Measurements from ENCODE around the gene NDUFB5.

Gene NDUFB5

DNA sequence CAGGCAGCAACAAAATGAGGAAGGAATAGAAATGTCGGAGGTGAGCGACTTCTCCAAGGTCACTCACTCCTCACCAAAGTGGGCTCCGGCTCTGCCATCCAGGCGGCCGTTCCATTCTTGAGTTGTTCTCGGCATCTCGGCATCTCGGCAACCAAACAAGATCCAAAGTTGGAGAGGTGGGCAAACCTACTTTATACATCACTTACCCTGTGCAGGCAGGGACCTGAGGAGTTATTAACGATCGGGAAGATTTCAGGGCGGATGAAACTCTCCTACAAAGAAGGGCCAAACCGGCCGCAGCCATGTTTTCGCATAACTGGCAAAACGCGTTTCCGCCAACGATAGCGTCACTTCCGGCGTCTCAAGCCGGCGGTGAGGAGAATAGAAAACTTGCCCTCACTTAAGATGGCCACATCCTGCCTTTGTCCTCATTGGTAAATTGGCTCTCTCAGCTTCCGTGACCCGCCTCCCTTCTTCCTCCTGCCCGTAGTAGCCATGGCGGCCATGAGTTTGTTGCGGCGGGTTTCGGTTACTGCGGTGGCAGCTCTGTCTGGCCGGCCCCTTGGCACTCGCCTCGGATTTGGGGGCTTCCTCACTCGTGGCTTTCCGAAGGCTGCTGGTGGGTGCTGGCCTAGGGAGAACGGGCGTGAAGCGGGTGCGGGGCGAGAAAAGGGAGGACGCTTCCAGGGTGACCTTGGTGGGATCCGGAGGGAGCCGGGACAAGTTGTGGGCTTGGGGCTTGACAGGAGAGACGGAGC is at the start of gene NDUFB5, which contains the start of gene MRPL47:
Gene NDUFB5, plus strand, starts transcription at position 474 of the 758 bp plus-strand sequence. Its CDS starts 22 bp downstream, at position 496.
Gene MRPL47, minus strand, starts transcription at position 318 of the 758 bp plus-strand sequence. Its CDS starts 14 bp downstream, at position 304.
- DNase-seq (ENCODE audit: low spot score): peak; percentile 88

DNA sequence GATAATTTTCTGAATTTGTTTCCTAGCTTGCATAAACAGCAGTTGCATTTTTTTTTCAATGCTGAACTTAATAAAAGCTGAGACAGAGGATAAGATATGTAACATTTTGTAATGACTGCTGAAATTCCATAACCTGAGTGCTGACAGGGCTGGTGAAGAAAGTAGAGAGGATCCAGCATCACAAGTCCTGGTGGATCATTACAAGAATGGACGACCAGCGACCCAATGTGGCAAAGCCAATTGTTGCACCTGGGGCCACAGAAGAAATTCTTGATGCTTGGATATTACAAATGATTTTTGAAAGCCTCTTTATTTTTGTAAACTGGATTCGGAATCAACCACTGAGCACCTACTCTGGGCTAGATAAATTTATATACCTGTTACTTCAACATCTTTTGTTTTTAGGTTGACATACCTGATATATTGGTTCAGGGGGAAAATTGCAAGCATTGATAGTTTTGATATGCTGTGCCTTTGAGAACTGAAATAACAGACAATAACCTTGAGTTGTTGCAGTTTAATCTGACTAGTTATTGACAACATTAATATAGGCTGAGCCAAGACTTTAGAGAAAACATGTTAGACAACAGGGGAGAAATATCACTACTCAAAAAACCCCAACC is 45.7 kb upstream of the NDUFB5 start:
- peak; percentile 75 for DNase-seq (ENCODE audit: low spot score)

DNA sequence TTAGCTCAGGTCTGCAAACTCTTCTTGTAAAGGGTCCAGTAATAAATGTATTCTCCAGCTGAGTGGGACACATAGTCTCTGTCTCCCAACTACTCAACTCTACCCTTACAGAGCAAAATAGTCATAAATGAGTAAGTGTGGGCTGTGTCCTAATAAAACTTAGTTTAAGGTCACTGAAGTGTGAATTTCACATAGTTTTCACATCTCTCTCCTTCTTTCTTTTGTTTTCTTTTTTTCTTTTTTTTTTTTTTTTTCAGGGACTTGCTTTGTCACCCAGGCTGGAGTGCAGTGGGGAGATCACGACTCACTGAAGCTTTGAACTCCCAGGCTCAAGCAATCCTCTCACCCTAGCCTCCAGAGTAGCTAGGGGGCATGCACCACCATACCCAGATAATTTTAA is 43.8 kb upstream of the NDUFB5 start:
- no peak for DNase-seq (ENCODE audit: low spot score)

DNA sequence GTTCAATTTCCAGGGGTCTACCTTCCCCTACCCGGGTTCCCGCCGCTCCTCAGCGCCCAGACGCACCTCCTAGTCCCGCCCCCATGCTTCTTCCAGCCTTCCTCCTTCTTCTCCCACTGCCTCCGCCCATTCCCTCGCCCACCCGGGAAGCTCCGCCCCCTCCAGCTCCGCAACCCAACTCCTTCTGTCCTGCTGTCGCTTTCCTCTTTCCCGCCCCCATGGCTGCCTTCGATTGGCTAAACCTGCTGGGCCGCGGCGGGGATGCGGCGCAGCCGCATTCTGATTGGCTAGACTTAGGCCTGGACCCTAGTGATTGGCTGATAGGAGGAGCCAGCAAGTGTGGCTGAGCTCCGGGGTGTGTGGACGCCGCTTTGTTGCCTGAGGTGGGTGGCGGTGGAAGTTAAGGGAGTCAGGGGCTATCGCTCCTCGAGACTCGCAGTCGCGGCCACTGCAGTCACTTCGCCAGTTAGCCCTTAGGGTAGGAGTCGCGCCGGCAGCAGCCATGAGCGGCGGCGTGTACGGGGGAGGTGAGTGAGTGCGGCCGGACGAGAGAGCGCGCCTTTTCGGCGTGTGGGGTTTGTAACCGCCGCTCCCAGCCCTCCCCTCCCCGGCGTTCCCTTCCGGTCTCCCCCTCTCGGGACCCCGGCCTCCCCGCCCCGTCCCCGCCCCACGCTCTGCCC is 41.9 kb upstream of the NDUFB5 start, which contains the start of gene ACTL6A:
Gene ACTL6A, plus strand, starts transcription at position 336 of the 680 bp plus-strand sequence. Its CDS starts 167 bp downstream, at position 503.
- DNase-seq (ENCODE audit: low spot score): peak; percentile 100

DNA sequence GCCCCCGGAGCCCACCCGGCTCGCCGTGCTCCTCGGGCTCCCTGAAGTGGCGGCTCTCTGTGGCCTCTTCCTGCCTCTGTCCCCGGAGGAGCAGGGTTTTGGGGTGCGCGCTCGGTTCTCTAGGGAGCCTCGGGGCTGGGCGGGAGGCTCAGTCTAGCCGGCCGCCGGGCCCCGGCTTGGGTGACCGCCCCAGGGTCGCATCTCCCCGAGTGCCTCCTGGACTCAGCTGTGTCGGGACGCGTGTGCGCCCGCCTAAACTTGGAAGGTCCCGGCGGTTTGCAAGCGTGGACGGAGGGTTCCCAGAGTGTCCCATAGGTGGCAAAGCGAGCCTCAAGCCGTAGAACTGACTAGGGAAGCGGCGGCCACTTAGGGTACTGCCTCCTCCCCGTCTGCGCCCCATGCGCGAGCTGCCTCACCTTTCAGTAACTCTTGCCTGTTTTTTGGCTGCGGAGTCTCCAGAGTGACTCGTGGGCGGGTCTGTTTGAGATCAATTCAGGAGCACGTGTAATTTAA is 41.3 kb upstream of the NDUFB5 start:
- peak; percentile 77 for DNase-seq (ENCODE audit: low spot score)

DNA sequence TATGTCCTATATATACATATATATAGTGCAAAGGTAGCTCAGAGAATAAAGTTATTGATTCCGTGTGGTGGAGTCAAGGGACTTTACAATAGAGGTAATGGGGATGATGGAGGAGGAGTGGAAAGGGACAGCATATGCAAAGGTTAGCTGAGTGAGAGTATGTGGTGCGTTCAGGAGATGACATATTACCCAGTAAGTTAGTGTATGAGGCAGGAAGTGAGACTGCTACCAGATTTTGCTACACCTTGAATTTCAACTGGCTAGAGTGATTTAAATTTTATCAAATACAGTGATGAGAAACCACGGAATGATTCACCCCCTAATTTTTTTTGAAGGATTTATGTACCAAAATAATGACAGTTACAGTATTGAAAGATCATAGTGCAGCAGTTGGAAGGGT is 39.1 kb upstream of the NDUFB5 start:
- no peak for DNase-seq (ENCODE audit: low spot score)

DNA sequence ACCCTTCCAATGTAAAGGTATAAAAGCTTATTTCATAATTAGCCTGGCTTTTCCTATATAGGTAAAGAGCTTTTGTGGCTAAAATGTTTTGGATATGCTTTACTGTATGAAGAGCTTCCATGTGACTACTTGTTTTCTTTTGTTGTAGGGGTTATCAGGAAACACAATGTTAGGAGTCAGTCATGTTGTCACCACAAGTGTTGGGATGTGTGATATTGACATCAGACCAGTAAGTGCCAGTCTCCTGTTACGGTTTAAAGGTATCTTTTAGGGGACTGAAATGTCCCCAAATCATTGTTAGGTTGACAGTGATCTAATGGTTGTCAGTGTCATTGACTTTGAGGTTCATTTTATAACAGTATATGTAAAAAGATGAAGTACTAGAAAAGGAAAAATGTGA is 23.6 kb upstream of the NDUFB5 start:
- no peak for DNase-seq (ENCODE audit: low spot score)

DNA sequence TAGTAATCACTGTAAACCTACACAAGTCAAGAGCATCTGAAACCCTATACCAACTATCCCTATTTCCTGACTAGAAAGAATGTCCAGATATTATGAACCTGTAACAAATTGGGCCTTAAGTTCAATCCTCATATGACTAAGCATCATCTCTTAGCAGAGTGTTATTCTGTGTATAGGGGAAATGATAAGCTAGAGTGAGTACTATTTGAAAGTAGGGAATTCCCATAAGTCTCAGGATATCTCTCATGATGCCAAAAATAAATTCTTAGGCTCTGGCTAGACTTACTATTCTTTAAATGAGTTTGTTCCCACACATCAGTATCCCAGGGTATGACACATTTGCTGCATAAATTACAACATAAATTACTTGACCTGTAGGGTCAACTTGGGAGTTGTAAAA is 15.5 kb upstream of the NDUFB5 start:
- DNase-seq (ENCODE audit: low spot score): peak; percentile 4

DNA sequence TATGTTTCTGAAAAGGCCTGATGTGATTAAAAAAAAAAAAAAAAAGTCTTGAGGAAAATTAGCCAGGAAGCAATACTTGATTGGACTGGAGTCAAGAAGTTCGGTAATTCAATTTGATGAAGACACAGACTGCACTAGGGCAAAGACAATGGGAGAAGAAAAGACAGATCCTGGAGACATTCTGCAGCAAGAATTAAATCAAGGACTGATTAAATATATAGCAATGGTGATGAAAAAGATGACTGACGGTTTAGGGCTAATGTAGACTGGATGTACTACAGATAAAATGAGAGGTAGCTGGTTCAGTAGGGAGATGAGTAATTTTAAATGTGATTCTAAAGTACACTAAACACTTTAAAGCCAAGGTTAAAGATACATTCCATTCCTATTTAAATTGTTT is 13.9 kb upstream of the NDUFB5 start:
- DNase-seq (ENCODE audit: low spot score): no peak

DNA sequence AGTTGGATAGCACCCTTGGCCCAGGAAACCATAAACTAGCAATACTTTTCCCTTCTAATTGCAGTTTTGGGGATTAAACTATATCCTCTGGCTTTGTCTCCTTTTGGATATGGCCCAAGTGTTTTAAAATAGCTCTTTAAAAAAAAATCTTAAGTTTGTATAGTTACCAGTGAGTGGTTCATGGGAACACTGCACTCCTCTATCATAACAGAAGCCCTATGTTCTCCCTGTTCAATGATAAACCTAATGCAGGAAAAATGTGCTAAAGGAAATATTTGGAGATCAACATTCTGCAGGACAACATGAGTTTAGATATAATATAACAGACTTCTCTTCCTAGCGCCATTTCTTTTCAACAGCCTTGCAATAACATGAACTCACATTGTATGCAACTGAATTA is 13.3 kb upstream of the NDUFB5 start:
- peak; percentile 26 for DNase-seq (ENCODE audit: low spot score)

DNA sequence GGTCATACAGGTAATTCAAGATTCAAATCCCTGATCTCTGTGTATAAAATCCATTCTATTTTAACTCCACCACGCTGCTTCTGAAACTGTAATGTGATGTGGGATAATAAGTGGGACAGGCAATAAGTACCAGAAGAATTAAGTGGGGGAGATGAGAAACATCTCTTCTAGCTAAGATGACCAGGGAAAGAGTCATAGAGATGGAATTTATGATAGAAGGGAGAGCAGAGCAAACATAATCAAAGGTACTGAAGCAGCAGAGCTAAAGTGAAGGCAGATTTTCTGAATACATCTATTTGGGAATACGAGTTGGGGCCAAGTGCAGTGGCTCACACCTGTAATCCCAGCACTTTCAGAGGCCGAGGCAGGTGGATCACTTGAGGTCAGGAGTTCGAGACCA is 5.1 kb upstream of the NDUFB5 start:
- DNase-seq (ENCODE audit: low spot score): no peak

DNA sequence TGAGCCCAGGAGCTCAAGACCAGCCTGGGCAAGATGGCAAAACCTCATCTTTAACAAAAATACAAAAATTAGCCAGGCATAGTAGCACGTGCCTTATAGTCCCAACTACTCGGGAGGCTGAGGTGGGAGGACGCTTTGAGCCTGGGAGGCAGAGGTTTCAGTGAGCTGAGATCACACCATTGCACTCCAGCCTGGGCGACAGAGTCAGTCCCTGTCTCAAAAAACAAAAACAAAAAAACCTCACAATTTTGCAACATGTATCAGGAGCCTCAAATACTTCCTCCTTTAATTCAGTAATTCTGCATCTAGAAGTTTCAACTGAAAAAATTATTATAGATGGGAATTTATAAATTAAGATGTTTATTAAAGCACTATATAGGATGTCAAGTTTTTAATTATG is 1.3 kb upstream of the NDUFB5 start:
- DNase-seq (ENCODE audit: low spot score): no peak

DNA sequence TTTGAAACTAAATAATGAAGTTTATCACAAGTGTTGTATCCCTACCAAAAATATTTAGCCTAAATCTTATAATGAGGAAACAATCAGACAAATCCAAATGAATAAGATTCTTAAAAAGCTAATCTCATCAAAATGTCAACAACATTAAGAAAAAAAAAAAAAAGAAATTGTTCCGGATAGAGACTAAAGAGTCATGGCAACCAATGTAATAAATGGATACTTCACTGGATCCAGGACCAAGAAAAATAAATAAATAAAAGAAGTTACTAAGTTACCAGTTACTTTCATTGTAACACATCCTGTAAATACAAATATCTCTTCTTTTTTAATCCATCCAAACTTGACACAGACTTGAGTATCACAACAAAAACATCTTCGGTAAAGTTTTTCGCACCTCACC is 763 bp upstream of the NDUFB5 start:
- peak; percentile 4 for DNase-seq (ENCODE audit: low spot score)

DNA sequence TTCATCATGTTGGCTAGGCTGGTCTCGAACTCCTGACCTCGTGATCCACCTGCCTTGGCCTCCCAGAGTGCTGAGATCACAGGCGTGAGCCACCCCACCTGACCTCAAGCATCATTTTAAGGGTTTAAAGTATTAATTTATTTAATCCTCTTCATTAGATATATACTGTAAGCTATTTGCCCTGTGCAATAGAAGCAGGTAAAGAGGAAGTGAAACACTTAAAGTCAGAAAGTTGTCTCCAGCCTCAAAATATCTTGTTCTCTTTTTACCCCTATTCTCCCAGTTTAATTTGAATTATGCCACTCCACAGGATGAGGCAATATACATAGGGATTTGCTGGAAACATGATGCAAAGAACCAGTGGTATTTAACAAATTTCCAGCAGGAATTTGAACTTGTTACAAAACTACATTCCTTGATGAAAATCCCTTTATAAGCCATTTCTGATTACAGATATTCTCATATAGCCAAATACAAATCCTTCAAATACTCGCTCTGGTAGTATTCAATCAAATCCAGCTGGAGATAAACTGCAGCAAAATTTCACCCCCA is 2.0 kb downstream of the NDUFB5 start:
- DNase-seq (ENCODE audit: low spot score): no peak

DNA sequence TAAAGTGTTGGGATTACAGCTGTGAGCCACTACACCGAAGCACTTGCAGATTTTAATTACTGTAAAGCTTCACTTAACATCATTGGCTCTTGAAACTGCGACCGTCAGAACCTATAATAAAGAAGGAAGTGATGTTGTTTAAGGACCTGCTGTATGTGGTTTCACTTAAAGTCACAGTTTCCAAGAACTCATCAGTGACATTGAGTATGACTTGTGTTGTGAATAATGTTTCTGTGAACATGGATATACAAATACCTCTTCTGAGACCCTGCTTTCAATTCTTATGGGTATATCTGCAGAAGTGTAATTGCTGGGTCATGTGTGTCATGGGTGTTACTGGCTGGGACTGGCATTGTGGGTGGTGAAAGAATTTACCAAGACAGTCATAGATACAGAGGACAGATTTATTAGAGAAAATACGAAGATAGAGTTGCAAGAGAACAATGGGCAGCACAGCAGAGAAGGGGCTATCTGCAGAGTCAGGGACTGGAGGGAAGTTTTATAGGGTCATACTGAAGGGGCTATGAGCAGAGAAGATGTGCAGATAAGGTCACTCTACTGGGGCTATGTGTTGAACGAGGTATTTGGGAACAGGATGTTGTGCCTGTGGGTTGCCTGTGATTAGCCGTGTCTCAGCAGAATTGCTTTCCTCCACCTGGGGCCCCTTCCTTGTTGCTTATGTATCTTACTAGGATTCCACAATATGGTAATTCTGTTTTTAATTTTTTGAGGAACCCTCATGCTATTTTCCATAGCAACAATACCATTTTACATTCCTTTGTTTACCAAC is 4.5 kb downstream of the NDUFB5 start:
- DNase-seq (ENCODE audit: low spot score): no peak

DNA sequence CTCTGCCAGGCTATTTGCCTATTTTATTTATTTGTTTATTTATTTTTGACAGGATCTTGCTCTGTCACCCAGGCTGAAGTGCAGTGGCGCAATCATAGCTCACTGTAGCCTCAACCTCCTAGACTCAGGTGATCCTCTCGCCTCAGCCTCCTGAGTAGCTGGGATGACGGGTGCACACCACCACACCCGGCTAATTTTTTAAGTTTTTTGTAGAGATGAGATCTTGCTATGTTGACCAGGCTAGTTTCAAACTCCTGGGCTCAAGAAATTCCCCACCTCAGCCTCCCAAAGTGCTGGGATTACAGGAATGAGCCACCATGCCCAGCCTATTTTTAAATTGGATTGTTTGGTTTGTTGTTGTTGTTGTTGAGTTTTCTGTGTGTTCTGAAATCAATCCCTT is 5.5 kb downstream of the NDUFB5 start:
- DNase-seq (ENCODE audit: low spot score): no peak

DNA sequence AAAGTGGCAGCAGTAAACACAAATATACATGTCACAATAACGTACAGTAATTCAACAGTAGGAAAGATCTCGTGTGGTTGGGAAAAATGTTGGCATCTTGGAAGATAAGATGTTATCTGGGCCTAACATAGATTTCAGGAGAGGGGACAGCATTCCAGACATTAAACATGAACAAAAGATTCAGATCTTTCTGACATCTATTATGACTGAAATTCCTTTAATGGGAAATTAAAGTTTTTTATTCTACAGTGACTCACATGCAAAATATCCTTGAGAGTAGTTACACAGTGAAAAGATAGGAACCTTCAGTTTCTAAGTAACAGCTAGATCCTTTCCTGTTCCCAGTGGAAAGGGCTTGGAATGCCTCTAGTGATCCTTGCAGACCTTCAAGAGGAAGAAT is 9.2 kb downstream of the NDUFB5 start:
- peak; percentile 67 for DNase-seq (ENCODE audit: low spot score)

DNA sequence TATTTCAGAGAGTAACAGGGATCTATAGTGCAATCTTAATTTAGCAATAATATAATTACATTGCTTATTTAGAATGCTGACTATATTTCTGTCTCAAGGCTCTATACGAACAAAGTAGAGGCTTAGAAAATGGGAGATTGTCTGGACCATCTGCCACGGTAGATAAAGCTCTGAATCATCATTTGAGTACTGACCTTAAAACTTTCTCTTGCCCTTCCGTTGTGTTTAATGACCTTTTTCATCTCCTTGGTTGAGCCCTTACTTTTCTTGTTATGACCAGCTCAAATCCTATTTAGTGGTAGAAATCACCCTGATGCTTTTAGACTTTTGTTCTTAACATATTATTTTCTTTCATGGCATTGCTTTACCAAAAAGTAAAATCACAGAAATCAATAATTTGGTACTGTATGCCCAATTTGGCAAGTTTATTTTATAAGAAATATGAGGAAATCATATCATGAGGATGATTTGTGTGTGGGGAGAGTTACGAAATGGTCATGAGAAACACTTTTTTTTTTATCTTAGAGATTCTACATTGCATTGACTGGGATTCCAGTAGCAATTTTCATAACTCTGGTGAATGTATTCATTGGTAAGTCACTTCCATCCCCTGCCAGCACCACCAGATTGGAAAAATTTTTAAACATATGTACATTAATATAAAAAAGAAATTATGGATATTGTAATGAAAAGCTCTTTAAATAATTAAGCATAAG is 11.0 kb downstream of the NDUFB5 start:
- no peak for DNase-seq (ENCODE audit: low spot score)

DNA sequence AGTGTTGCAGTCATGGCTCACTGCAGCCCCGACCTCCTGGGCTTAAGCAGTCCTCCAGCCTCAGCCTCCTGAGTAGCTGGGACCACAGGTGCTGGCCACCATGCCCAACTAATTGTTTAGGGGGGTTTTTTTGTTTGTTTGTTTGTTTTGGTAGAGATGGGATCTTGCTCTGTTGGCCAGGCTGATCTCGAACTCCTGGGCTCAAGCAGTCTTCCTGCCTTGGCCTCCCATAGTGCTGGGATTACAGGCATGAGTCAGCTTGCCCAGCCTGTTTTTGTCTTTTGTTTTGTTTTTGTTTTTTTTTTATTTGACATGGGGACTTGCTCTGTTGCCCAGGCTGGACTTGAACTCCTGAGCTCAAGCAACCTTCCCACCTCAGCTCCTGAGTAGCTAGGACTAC is 17.4 kb downstream of the NDUFB5 start:
- DNase-seq (ENCODE audit: low spot score): no peak

DNA sequence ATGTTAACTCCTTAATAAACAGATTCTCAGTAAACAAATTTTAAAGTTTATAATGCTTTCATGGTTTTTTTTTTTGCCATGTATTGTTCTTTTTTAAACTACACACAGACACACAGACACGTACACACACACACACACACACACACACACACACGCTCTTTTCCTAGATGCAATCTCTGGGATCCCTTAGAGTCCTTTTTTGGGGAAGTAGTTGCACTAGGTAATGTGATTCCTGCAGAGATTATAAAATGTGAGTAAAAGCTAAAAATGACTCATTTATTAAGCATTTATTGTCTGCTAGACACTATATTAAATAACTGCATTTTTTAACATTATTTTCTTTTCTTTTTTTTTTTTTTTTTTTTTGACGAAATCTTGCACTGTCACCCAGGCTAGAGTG is 19.9 kb downstream of the NDUFB5 start:
- DNase-seq (ENCODE audit: low spot score): peak; percentile 29

Measured in hepatic stellate cell (primary cell).